SK-N-SH (cell line): ENCODE data around the gene ASTN2. TPM values are rescaled to one million over a fixed set of nuclear protein-coding genes. Genes with fewer than 3 reads are reported as not detected.

Experiments used
- CTCF ChIA-PET: fragments of 300-600, 350-600 bp; formaldehyde crosslinking; extraction: SDS; loops from one replicate; lab custom pipeline; 2021; lab: Yijun Ruan, JAX
- POLR2A ChIA-PET: fragments of 350-600 bp; sonication (Branson Sonifier 250); formaldehyde crosslinking; extraction: SDS; loops from one replicate; lab custom pipeline; 2020; ENCODE audit warnings: antibody characterized with exemption, inconsistent platforms; lab: Yijun Ruan, JAX
- DNase-seq: peaks from one replicate; pipeline ENCODE4 v3.0.0; 2012
- H2AFZ ChIP-seq: fragments of 200-600 bp; sonication (generic); 2 replicates; pipeline ENCODE4 v1.8.1; 2016; ENCODE audit warnings: antibody characterized with exemption, mild to moderate bottlenecking, low read depth
- H3F3A ChIP-seq: fragments of 200-600 bp; sonication (generic); replicated peaks from 2 replicates; pipeline ENCODE3; 2016; ENCODE audit warnings: antibody characterized with exemption, mild to moderate bottlenecking; ENCODE audit not compliant: insufficient read depth
- H3K27ac ChIP-seq, 2 experiments: fragments of 200-500 bp in 1 of 2; fragments of 200-600 bp in 1 of 2; sonication (Bioruptor generic) in 1 of 2; sonication (generic), shearing (Covaris generic) in 1 of 2; 2 replicates each; pipeline versions ENCODE4 v1.5.1 to v1.6.1; 2014 to 2016; ENCODE audit warnings: low read depth in 2 of 2, inconsistent platforms in 1 of 2, low read length in 1 of 2, mild to moderate bottlenecking in 1 of 2, mixed read lengths in 1 of 2
- H3K27me3 ChIP-seq: fragments of 200-600 bp; sonication (generic), shearing (Covaris generic); 2 replicates; pipeline ENCODE4 v1.6.1; 2016; ENCODE audit warnings: mixed run types; ENCODE audit not compliant: insufficient read depth
- H3K36me3 ChIP-seq, 2 experiments: fragments of 200-500 bp in 1 of 2; fragments of 200-600 bp in 1 of 2; sonication (Bioruptor generic) in 1 of 2; sonication (generic) in 1 of 2; replicated peaks in 1 of 2; 2 replicates each; pipeline versions ENCODE3 to v1.5.1; 2014 to 2016; ENCODE audit warnings: low read length in 1 of 2, mild to moderate bottlenecking in 1 of 2; ENCODE audit not compliant: insufficient read depth in 2 of 2, control insufficient read depth in 1 of 2
- H3K4me1 ChIP-seq, 2 experiments: fragments of 200-500 bp in 1 of 2; fragments of 200-600 bp in 1 of 2; sonication (Bioruptor generic) in 1 of 2; sonication (generic), shearing (Covaris generic) in 1 of 2; 2 replicates each; pipeline versions ENCODE4 v1.5.1 to v1.6.1; 2014 to 2016; ENCODE audit warnings: low read depth in 1 of 2, low read length in 1 of 2, mixed run types in 1 of 2; ENCODE audit not compliant: insufficient read depth in 2 of 2, control insufficient read depth in 1 of 2
- H3K4me2 ChIP-seq: fragments of 200-600 bp; sonication (generic), shearing (Covaris generic); 2 replicates; pipeline ENCODE4 v1.6.1; 2017; ENCODE audit warnings: mixed run types
- H3K4me3 ChIP-seq, 2 experiments: fragments of 200-500 bp in 1 of 2; fragments of 200-600 bp in 1 of 2; sonication (Bioruptor generic) in 1 of 2; sonication (generic), shearing (Covaris generic) in 1 of 2; 2 replicates each; pipeline versions ENCODE4 v1.5.1 to v1.8.1; 2014 to 2016; ENCODE audit warnings: low read depth in 2 of 2, inconsistent platforms in 1 of 2, low read length in 1 of 2, mild to moderate bottlenecking in 1 of 2, mixed read lengths in 1 of 2, moderate library complexity in 1 of 2
- H3K79me2 ChIP-seq: fragments of 200-600 bp; sonication (generic); 2 replicates; pipeline ENCODE4 v1.8.1; 2017; ENCODE audit warnings: mild to moderate bottlenecking; ENCODE audit not compliant: insufficient read depth
- H3K9ac ChIP-seq: fragments of 200-600 bp; sonication (generic); 2 replicates; pipeline ENCODE4 v1.6.1; 2017; ENCODE audit warnings: mixed run types
- H3K9me2 ChIP-seq: fragments of 200-600 bp; sonication (generic); 2 replicates; pipeline ENCODE4 v1.6.1; 2017; ENCODE audit warnings: mixed run types
- H3K9me3 ChIP-seq: fragments of 200-600 bp; sonication (generic); 2 replicates; pipeline ENCODE4 v1.6.1; 2017; ENCODE audit warnings: mixed run types, mild to moderate bottlenecking, moderate library complexity
- H4K20me1 ChIP-seq: fragments of 200-600 bp; sonication (generic); 2 replicates; pipeline ENCODE4 v1.6.1; 2017; ENCODE audit warnings: mild to moderate bottlenecking, mixed run types; ENCODE audit not compliant: insufficient read depth
- CHD2 ChIP-seq: fragments of 150-350 bp; IDR thresholded peaks from 2 replicates; pipeline ENCODE4 v1.6.1; 2018; ENCODE audit warnings: low read length; ENCODE audit not compliant: partially characterized antibody
- ELF1 ChIP-seq: IDR thresholded peaks from 2 replicates; pipeline ENCODE4 v1.4.0; 2012
- EP300 ChIP-seq, 2 experiments: IDR thresholded peaks; 2 replicates each; pipeline versions ENCODE4 v1.4.0 to v1.6.1; 2012; ENCODE audit warnings: borderline replicate concordance in 1 of 2, low read depth in 1 of 2, low read length in 1 of 2
- EZH2phosphoT487 ChIP-seq: fragments of 200-600 bp; sonication (generic); IDR thresholded peaks from 2 replicates; pipeline ENCODE4 v1.6.1; 2017; ENCODE audit warnings: low read depth, mixed run types, mild to moderate bottlenecking, antibody characterized with exemption, moderate library complexity, borderline replicate concordance
- FOSL2 ChIP-seq: IDR thresholded peaks from 2 replicates; pipeline ENCODE4 v1.4.0; 2012; ENCODE audit warnings: low read depth, mild to moderate bottlenecking, moderate library complexity, borderline replicate concordance
- FOXM1 ChIP-seq: IDR thresholded peaks from 2 replicates; pipeline ENCODE4 v1.4.0; 2012; ENCODE audit warnings: low read depth, mild to moderate bottlenecking
- GABPA ChIP-seq: IDR thresholded peaks from 2 replicates; pipeline ENCODE4 v1.4.0; 2012; ENCODE audit warnings: low read depth, mild to moderate bottlenecking
- GATA2 ChIP-seq: sonication (generic); formaldehyde crosslinking; IDR thresholded peaks from 2 replicates; pipeline ENCODE4 v1.5.0; 2020; ENCODE audit warnings: mild to moderate bottlenecking, missing genetic modification reagents
- JUND ChIP-seq: IDR thresholded peaks from 2 replicates; pipeline ENCODE4 v1.4.0; 2012
- MEF2A ChIP-seq: IDR thresholded peaks from 2 replicates; pipeline ENCODE4 v1.4.0; 2012; ENCODE audit warnings: low read depth, borderline replicate concordance
- POLR2AphosphoS5 ChIP-seq: IDR thresholded peaks from 2 replicates; pipeline ENCODE4 v1.6.1; 2012; ENCODE audit warnings: low read depth, low read length
- RAD21 ChIP-seq: IDR thresholded peaks from 2 replicates; pipeline ENCODE4 v1.6.1; 2012; ENCODE audit warnings: mild to moderate bottlenecking, low read length
- RFX5 ChIP-seq: IDR thresholded peaks from 2 replicates; pipeline ENCODE4 v1.6.1; 2012; ENCODE audit warnings: mild to moderate bottlenecking, improper control_type of control experiment, low read length
- SMC3 ChIP-seq: IDR thresholded peaks from 2 replicates; pipeline ENCODE4 v1.6.1; 2012; ENCODE audit warnings: low read depth, low read length, improper control_type of control experiment
- TAF1 ChIP-seq: IDR thresholded peaks from 2 replicates; pipeline ENCODE4 v1.6.1; 2012; ENCODE audit warnings: low read depth, mild to moderate bottlenecking, low read length, moderate library complexity, borderline replicate concordance
- TEAD4 ChIP-seq: IDR thresholded peaks from 2 replicates; pipeline ENCODE4 v1.4.0; 2012; ENCODE audit warnings: mild to moderate bottlenecking, borderline replicate concordance; ENCODE audit not compliant: insufficient read depth
- YY1 ChIP-seq: IDR thresholded peaks from 2 replicates; pipeline ENCODE4 v1.4.0; 2012; ENCODE audit warnings: low read depth, mild to moderate bottlenecking
- whole genome bisulfite sequencing: methylation state at CpG from one replicate; pipeline ENCODE4 v1.1.6; 2017; ENCODE audit warnings: low lambda C conversion rate; 5-methylcytosine and 5-hydroxymethylcytosine counted together
- polyA plus RNA-seq, 3 experiments: library from polyadenylated mRNA; depleted of rRNA; stranded (reverse); fragments of >200 nt; gene quantifications; 2 replicates each; pipeline ENCODE4 v1.2.3, GENCODE V29; 2012
- TF ChIP-seq, protein P1 (sequence below): IDR thresholded peaks from 2 replicates; pipeline ENCODE4 v1.4.0; 2012; ENCODE audit warnings: low read depth, borderline replicate concordance
- TF ChIP-seq, protein P2 (sequence below): IDR thresholded peaks from 2 replicates; pipeline ENCODE4; 2012
- TF ChIP-seq, protein P3 (sequence below): IDR thresholded peaks from 2 replicates; pipeline ENCODE4 v1.6.1; 2012; ENCODE audit warnings: mild to moderate bottlenecking, low read depth, low read length, moderate library complexity

The ASTN2 gene
- polyA plus RNA-seq, 1 of the 3 experiments (the other 2 are of a cell fraction) = 6.6 TPM

DNA sequence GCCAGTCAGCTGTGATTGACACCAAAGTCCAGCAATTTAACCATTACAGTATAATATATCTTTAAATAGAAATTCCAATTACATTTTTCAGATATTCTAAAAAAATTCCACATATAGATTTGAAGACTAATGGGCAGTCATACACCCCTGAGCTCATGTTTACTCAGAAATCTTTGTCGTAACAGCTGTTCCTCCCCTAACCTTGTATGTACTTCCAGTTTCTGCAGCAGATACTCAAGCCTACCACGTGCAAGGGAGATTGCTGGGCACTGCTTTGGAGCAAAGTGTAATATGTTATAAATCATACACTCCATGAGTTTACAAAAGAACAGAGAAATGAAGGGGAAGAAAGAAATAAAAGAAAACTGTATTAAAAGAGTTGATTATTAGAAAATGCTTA lies 486.6 kb downstream of the ASTN2 start:
- Histone ChIP-seq H3K4me1 (peaks cover 0 to 6% of the 10 kb centered on the region in 2 experiments; a peak in 1 of 4 replicates), H3F3A (no peaks in the 10 kb centered on the region), H4K20me1 (no peaks in the 10 kb centered on the region), H3K79me2 (no peaks in the 10 kb centered on the region), H2AFZ (no peak overlapping the region), H3K27me3 (no peaks in the 10 kb centered on the region), H3K9ac (no peak overlapping the region), H3K4me2 (no peak overlapping the region), H3K27ac (no peak overlapping the region), H3K9me2 (no peaks in the 10 kb centered on the region), H3K36me3 (no peaks in the 10 kb centered on the region), H3K4me3 (no peak overlapping the region), H3K9me3 (no peaks in the 10 kb centered on the region)
- no peak for DNase-seq
- POLR2A ChIA-PET = no interaction called here
- CTCF ChIA-PET = no interaction called here
- no peak for TF ChIP-seq CHD2
- TF ChIP-seq POLR2AphosphoS5 = no peak
- no peak for TF ChIP-seq RAD21
- no peak for TF ChIP-seq ELF1
- TF ChIP-seq FOSL2 = no peak
- TF ChIP-seq TEAD4 = no peak
- WGBS = 38% methylated on average over 2 of the region's 2 CpGs

DNA sequence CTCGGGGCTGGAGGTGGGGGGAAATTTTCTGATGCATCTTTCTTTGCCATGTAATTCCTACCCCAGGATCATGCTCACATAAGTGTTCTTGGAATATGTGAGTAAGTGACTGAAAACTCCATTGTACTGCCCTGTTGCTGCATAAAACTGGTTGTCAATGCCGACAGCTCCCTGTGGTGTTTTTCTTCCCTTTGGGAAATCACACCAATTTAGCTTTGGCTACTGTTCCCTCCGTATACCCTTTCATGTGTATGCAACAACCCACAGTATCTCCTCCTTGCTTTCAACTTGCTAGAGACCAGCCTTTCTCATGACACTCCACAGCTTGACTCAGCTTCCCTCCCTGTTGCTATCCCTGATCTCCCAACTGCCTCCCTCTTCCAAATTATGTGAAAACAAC lies 487.1 kb downstream of the ASTN2 start:
- no peak overlapping the region for H3K27ac ChIP-seq
- no peaks in the 10 kb centered on the region for H3K9me2 ChIP-seq
- no peaks in the 10 kb centered on the region for H3F3A ChIP-seq
- ChIA-PET CTCF (interaction anchor here (0.7 kb wide), 1 partner anchor 38 kb away, joined by 3 read pairs; no protein-coding TSS in a partner anchor), POLR2A (no interaction called here)
- no peaks in the 10 kb centered on the region for H3K27me3 ChIP-seq
- 40% methylated on average over 3 of the region's 3 CpGs for WGBS
- no peak for TF ChIP-seq GATA2
- no peak for TF ChIP-seq JUND
- no peak for TF ChIP-seq YY1
- TF ChIP-seq SMC3 = no peak
- no peak for TF ChIP-seq MEF2A
- no peak for TF ChIP-seq GABPA
- no peak for TF ChIP-seq RFX5
- TF ChIP-seq EP300 (IDR thresholded peaks at IDR 0.05; ENCODE audit: borderline replicate concordance in 1 of 2, low read depth in 1 of 2, low read length in 1 of 2) = no peak
- TF ChIP-seq, protein P1, sequence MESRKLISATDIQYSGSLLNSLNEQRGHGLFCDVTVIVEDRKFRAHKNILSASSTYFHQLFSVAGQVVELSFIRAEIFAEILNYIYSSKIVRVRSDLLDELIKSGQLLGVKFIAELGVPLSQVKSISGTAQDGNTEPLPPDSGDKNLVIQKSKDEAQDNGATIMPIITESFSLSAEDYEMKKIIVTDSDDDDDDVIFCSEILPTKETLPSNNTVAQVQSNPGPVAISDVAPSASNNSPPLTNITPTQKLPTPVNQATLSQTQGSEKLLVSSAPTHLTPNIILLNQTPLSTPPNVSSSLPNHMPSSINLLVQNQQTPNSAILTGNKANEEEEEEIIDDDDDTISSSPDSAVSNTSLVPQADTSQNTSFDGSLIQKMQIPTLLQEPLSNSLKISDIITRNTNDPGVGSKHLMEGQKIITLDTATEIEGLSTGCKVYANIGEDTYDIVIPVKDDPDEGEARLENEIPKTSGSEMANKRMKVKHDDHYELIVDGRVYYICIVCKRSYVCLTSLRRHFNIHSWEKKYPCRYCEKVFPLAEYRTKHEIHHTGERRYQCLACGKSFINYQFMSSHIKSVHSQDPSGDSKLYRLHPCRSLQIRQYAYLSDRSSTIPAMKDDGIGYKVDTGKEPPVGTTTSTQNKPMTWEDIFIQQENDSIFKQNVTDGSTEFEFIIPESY = no peak
- TF ChIP-seq EZH2phosphoT487 = no peak
- TF ChIP-seq TAF1 = no peak
- TF ChIP-seq, protein P2, sequence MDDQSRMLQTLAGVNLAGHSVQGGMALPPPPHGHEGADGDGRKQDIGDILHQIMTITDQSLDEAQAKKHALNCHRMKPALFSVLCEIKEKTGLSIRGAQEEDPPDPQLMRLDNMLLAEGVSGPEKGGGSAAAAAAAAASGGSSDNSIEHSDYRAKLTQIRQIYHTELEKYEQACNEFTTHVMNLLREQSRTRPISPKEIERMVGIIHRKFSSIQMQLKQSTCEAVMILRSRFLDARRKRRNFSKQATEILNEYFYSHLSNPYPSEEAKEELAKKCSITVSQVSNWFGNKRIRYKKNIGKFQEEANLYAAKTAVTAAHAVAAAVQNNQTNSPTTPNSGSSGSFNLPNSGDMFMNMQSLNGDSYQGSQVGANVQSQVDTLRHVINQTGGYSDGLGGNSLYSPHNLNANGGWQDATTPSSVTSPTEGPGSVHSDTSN = no peak
- no peak for TF ChIP-seq RAD21
- no peak for TF ChIP-seq ELF1
- TF ChIP-seq FOXM1 = no peak
- TF ChIP-seq, protein P3, sequence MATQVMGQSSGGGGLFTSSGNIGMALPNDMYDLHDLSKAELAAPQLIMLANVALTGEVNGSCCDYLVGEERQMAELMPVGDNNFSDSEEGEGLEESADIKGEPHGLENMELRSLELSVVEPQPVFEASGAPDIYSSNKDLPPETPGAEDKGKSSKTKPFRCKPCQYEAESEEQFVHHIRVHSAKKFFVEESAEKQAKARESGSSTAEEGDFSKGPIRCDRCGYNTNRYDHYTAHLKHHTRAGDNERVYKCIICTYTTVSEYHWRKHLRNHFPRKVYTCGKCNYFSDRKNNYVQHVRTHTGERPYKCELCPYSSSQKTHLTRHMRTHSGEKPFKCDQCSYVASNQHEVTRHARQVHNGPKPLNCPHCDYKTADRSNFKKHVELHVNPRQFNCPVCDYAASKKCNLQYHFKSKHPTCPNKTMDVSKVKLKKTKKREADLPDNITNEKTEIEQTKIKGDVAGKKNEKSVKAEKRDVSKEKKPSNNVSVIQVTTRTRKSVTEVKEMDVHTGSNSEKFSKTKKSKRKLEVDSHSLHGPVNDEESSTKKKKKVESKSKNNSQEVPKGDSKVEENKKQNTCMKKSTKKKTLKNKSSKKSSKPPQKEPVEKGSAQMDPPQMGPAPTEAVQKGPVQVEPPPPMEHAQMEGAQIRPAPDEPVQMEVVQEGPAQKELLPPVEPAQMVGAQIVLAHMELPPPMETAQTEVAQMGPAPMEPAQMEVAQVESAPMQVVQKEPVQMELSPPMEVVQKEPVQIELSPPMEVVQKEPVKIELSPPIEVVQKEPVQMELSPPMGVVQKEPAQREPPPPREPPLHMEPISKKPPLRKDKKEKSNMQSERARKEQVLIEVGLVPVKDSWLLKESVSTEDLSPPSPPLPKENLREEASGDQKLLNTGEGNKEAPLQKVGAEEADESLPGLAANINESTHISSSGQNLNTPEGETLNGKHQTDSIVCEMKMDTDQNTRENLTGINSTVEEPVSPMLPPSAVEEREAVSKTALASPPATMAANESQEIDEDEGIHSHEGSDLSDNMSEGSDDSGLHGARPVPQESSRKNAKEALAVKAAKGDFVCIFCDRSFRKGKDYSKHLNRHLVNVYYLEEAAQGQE = no peak
- H3K4me2 ChIP-seq = no peak overlapping the region
- DNase-seq = no peak
- H3K9ac ChIP-seq = no peak overlapping the region
- no peaks in the 10 kb centered on the region for H4K20me1 ChIP-seq
- no peaks in the 10 kb centered on the region for H3K79me2 ChIP-seq
- no peaks in the 10 kb centered on the region for H3K36me3 ChIP-seq
- no peak overlapping the region for H2AFZ ChIP-seq
- no peak overlapping the region for H3K4me3 ChIP-seq
- H3K4me1 ChIP-seq = peaks cover 0 to 6% of the 10 kb centered on the region in 2 experiments; a peak in 1 of 4 replicates
- H3K9me3 ChIP-seq = no peaks in the 10 kb centered on the region
